GM19023 (cell line): ENCODE results near the gene PCBP4.

Experiments
- ATAC-seq: cut with Tn5 transposase; IDR thresholded peaks from one replicate; pipeline ENCODE4 v1.9.1; 2021; ENCODE audit warnings: mild to moderate bottlenecking, moderate library complexity; ENCODE audit not compliant: unreplicated experiment

PCBP4 gene

DNA sequence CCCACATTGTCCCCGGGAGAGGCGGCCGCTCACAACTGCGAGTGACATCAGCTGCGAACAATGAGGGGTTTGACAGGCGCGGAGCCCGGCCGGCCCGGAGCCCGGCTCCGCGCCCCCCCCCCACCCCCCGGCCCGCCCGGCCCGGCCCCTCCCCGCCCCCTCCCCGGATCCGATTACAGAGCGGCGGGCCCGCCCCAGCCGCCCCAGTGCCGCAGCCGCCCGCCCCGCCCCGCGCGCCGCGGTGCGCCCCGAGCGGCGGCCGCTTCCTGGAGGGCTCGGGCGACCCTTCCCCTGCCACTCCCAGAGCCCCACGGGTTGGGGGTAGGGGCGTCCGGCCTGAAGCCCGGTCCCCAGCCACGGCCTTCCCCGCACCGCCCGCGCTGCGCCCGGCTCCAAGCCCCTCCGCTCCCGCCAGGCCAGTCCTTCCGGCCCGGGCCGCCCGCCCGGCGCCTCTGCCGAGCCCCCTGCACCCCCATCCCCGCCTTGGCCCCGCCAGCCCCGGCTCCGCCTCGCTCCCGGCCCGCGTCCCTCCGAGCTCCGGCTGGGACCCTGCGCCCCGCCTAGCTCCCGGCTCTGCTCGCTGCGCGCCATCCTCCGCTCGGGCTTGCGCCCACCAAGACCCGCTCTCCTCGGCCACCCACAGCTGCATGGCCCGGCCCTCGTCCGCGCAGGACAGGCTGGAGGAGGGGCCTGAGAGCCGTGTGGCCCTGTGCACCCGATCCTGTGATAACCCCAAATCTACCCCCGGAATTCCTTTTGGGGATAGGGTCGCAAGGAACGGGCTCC lies at the start of gene PCBP4:
Gene PCBP4, minus strand, starts transcription at position 71 of the 786 bp plus-strand sequence. CDS start 6,214 bp downstream, outside the sequence.
- peak; percentile 58 for ATAC-seq

DNA sequence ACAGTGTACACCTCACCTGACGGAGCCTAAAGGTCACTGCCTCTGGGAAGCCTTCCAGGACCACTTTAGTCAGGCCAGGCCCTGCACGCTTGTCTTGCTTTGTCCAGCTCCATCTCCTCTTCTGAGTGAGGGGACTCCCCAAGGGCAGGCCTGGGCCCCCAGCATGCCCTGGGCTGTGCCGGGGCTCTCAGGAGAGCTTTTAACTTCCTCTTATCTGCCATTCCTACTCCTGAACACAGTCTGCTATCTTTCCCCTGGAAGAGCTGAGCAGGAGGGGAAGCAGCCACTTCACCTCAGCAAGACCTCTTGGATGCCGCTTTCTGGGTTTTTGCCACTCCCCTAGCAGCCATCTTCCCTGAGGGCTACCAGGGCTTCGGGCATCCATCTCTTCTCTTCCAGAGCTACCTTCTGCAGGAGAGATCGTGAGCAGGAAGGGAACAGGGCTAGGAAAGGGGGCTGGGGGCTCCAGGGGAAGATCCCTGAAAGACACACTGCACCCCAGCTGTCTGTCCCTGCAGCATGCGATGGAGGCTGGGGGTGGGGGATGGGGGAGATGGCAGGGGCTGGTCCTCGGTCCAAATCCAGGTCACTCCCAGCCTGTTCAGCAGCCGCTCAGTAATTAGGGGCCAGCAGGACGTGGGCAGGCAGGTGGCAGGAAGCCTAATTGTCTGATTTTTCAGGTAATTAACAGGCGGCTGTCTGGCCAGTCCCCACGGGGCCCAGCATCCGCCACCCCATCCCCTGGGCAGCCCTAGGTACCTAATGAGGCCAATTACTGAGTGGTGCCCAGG lies 48.4 kb upstream of the PCBP4 start:
- ATAC-seq: no peak

DNA sequence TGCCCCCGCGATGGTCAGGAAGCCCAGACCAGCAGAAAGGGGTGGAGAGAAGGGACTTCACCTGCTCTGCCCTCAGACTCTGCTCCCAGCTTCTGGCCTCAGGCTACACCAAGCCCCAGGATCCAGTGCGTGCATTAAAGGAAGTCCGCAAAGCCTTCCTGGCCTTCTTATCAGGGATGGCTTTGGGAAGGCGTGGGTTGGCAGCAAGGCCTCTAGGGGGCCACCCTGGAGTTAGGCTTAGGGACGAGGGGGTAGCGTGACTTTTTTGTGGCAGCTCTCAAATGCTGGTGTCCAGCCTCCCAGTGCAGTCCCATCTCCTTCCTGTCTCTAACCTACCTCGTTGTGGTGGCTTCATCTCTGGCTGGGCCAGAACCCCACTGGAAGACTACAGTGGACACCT lies 47.4 kb upstream of the PCBP4 start:
- no peak for ATAC-seq

DNA sequence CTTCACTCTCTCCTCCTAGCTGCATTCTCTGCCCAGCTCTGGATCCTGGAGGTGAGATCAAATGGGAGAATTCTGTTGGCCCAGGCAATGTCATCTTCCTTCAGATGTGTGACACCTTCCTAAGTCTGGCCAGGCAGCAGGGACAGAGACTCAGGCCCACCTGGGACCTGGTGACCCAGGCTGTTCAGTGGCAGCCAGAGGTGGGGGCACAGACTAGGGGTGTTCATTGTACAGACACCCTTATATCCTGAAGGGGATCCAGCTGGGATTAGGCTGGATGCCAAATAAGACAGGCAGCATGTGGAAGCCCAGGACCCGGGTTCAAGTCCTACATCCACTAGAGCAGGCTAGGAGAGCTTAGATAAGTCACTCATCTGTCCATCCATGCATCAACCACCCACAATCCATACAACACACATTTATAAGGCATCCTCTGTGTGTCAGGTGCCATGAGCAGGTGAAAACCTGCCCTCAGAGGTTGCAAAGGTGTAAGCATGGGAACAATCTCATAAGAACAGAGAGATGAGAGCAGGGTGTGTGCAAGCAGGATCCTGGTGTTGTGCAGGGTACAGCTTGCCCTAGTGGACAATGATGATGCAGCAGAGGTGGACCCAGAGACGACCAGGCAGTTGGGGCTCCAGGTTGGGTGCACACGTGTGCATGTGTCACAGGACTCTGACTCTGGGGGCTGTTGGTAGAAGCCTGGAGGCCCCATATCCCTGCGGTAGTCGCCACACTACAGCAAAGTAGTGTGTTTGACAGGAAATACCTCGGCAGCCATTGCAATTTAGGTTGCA lies 46.7 kb upstream of the PCBP4 start:
- ATAC-seq: no peak

DNA sequence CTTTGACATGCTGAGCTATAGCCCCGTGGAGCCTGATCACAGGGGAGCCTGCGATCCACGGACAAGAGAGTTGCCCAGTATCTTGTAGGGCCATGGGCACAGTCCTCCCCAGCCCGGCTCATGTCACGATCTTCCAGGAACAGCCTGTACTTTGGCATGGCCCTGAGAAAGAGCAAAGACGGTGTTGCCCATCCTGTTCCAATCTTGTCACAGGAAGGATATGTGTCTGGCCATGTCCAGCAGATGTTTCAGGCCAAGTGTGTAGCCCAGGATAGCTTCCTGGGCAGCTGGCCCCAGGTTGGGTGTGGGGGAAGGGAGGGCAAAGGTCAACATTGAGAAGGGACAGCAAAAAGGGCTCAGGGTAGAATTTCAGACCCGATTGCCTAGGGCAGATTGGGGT lies 45.4 kb upstream of the PCBP4 start:
- no peak for ATAC-seq

DNA sequence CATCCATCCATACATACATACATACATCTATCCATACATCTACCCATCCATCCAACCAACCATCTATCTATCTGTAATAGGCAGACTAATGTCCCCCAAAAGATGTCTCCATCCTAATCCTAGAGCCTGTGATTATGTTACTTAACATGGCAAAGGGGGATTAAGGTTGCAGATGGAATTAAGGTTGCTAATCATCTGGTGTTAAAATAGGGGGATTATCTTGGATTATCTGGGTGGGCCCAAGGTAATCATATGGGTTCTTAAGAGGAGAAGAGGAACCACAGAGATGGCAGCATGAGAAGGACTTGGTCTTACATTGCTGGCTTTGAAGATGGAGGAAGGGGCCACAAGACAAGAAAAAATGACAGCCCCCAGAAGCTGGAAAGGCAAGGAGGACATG lies 43.2 kb upstream of the PCBP4 start:
- ATAC-seq: no peak

DNA sequence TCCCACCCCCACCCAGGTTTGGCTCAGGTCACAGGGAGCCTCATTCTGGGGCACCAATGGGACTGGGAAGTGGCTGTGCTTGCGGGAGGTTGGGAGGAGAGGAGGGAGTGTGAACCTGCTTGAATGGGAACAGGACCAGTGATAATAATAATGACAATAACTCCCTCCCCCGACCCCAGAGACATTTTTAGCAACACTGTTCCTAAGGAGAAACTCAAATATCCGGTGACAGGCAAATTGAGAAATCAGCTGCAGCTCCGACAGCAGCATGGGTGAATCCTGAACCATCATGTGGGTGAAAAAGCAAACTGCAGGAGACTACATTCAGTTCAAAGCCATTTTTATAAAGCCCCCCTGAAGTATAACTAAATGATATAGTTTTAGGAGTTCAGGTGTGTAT lies 40.0 kb upstream of the PCBP4 start:
- no peak for ATAC-seq

DNA sequence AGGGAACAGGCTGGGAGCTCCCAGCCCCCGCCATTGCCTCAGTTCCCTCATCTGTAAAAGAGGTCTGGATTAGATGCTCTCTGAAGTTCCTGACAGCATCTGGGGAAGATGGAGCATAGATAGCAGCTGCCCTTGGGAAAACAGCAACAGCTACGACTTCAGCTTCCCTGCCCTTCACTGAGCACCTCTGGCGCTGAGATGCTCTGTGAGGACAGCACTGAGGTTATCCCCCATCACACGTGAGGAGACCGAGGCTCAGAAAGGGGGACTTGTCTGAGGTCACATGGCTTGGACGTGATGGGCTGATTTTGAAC lies 39.5 kb upstream of the PCBP4 start:
- no peak for ATAC-seq

DNA sequence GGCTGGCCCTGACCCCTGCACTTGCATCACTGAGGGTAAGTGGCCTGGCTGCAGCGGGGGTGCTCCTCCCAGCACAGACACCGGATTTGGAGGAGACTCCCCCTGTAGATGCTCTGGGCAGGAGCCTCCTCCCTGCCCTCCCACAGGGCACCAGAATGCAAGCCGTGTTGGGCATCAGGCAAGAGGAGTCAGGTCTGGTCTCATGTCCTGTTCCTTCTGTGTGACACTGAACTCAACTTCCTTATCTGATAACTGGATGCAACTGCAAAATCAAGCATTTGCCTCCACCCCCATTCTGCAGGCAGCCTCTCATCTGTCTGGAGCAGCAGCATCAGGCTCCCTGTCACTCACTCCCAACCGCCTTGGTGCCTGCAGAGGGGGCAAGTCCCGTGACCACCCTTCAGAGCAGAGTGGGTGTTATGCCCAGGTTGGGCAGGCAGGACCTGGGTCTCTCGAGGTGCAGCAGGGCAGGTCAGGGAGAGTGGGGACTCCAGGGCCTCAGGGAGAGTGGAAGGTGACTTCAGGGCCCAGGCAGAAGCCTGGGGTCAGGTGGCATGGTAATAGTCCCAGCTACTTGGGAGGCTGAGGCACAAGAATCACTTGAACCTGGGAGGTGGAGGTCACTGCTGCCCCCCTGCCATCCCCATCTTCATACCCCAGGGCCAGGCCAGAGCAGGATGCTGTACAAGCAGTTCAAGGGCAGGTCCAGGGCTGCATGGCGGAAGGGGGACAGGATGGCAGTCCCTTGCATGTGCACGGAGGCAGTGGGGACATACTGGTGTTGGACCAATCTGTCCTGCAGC lies 39.0 kb upstream of the PCBP4 start:
- ATAC-seq: no peak

DNA sequence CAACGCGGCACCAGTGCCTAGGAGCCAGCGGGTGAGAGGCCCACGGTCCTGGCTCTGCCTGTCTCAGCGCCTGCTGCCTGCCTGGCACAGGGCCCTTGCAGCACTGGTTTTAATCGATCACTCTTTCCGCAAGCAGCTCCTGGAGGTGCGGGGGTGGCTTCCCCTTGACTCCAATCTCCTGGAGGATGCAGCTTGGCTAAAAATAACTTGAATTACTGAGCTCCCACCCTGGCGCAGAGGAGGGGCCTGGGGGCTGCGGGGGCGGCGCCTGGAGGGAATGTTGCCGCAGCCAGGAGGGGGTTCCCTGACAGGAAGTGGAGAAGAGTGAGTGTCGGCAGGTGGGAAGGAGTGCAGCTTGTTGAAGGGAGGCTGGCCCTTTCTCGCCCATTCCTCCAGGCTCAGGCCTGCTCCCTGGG lies 38.3 kb upstream of the PCBP4 start:
- no peak for ATAC-seq

DNA sequence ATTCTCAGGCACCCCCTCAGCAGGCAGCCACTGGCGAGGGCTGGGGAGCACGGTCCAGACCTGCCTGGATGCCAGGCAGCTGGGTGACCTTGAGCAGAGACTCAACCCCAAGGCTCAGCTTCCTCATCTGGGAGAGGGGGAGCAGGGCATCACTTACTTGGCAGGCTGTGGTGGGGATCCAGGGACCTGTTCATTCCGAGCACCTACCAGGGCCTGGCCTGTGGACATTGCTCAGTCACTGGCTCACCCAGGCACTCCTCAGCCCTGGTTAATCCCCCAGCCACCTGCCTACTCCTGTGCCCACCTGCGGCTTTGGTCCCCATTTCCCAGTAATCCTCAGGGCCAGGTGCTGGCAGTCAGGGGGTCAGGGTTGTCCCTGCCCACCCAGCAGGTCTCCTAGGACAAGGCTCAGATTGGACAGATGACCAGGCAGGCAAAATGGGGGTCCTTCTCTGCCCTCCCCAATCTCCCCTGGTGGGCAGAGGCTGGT lies 37.7 kb upstream of the PCBP4 start:
- no peak for ATAC-seq

DNA sequence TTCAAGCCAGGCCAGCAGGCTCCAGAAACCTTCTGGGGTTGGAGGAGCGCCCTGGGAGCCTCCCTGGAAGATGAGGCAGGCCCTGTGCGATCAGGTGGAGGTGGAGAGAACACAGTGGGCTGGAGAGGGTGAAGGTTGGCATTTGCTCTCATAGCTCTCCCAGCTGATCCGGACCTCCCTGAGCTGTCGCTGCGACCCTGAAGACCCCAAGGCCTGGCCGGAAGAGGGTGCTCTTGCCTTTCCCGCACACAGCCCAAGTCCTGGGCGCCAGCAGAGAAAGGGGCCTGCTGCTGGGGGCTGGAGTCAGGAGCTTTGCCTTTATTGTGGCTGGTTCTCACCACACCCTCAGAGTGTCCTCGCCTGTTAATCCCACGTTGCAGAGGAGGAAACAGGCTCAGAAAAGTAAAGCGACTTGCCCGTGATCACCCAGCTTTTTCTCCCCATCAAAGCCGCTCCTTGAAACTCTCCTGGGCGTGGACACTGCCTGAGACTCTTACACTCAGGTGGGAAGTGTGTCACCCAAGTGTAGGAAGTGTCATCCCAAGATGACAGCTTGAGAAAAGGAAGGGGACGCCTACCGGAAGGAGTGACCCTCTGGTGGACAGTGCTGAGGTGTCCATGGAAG lies 37.0 kb upstream of the PCBP4 start:
- no peak for ATAC-seq

DNA sequence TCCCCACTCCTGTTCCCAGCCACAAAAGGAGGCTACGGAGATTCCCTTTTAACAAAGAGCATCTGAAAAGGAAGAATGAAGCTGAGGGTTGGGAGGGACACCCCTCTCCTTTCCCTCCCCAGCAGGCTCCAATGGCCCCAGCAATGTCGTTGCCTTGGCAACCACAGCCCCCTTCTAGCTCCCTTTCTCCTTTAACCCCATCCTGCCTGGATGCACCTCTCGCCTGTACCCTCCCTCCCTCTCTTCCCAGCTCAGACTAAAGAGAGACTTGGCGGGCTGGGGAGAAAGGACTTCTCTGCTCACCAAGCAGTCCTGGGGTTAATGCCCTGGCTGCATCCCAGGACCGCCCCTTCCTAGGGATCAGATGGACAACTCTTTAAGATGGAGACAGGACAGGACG lies 35.5 kb upstream of the PCBP4 start:
- no peak for ATAC-seq

DNA sequence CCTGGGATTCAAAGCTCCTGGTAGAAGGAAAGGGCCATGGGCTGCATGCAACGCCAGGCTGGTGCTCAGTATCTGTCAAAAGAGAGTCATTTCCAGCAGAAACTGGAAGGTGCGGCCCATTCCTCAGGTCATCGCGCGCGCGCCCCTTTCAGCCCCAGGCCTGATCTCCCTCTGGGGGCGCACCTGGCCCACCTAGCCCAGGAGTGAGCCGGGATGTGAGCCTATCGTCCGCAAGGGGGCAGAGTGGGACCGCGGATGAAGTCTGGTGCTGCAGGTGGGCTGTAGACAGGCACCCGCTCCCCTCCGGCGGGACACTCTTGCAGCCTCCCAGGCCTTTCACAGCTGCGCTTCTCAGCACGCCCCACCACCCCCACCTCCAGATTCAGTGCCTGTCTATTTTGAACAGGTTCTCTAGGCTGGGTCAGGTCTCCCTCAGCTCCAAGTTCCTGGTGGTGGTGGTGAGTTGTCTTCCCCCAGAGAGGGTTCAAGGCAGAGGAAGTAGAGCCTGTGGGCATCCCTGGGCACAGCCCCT lies 34.3 kb upstream of the PCBP4 start:
- peak; percentile 91 for ATAC-seq

DNA sequence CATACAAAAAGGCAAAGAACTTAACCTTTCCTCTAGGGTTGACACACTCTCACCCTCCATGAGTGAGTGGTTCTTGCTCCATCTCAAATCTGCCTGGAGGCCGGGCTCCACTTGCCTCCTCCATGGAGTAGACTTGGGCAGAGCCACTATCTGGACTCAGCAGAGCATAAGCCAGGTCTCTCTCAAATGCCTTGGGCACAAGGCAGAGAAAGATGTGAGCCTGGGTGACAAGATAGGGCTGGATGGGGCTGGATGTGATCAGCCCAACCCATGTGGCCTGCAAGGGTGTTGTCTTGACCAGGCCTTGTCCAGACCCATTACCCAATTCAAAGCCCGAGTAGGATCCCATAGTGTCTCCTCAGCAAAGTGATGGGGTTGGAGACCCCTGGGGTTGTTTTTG lies 32.6 kb upstream of the PCBP4 start:
- ATAC-seq: no peak

DNA sequence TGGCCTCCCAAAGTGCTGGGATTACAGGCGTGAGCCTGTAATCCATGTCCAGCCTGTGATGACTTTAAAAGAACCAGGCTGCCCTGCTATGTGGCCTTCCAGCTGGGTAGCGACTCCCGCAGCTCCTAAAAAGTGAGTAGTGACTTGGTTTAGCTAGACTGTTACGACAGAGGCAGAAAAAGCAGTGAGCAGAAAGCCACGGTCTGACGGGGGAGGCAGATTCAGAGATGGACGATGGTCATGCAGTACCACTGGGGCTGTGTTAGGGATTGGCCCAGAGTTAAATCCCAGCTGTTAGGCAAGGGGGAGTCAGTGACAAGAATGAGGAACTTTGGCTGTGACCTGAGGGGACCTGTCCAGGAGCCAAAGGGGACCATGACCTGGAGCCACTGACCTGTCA lies 31.5 kb upstream of the PCBP4 start:
- ATAC-seq: no peak

DNA sequence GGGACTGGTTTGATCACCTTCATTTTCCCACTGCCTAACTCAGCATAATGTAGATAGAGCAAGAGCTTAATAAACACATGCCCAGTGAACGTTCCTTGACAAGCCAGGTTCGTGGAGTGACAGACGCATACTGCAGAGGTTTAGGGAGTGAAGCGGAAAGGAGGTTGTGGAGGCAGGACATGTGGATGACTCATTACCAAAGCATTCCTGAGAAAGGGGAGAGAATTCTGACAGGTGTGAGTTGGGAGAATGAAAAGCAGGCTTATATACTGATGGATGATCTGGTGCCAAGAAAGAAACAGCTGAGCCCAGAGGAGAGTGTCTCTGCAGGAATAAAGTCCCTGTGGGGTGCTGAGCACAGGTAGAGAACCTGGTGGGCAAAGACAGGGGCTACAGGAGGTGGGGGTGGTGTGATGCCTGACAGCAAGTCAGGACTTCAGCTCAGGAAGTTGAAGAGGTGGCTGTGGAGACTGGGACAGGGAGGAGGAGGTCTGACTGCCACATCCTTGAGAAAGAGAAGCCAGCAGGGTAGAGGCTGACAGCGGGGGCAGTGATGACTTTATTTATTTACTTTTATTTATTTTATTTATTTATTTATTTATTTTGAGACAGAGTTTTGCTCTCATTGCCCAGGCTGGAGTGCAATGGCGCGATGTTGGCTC lies 30.8 kb upstream of the PCBP4 start:
- ATAC-seq: no peak

DNA sequence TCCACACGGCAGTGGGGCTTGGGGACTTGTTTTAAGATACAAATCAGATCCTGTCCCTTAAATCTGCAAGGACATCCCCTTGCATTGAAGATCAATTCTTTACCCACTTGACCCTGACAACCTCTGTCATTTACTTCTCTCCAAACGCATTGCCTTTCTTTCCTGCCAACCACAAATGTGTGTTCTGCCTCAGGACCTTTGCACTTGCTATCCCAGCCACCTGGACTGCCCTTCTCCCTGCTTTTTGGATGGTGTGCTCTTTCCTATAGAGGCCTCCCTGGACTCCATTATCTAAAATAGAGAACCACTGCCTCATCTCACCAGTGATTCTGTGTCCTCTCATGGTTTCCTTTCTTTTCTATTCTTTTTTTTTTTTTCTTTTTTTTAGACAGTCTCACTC lies 29.9 kb upstream of the PCBP4 start:
- ATAC-seq: no peak

DNA sequence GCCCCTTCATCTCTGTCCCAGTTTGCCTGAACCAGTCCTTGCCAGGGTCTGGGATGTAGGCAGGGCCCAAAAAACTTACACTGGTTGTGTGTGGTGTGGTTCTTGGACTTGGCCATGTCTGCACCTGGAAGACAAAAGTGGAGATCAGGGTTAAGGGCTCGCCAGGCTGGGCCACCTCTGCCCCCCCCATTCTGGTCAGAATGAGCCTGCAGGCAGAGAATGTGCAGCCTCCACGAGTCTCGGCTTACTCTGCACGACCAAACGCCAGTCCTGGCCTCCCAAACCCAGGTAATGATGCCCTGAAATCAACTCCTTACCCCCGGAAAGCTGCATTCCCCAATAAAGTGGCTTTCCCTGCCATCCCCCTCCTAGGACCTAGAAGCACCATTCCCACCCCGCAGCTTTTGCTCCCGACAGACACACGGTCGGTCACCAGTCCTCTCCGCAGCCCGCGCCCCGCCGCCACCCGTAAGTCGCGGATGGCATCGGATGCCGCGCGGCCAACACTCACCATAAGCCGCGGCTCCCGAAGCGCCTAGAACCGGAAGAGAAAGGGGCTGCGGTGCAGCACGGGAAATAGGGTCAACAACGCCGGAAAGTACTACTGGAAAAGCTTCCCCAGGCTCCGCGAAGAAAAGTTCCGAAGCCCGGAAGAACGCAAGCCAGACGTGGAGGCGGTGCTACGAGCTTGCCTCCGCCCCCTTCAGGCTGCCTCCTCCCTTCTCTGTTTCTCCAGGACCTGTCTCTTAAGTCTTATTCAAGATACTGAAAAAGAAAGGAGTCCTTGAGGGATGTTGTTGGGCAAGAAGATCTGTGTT lies 28.3 kb upstream of the PCBP4 start, which contains the start of gene RPL29:
Gene RPL29, minus strand, starts transcription at position 550 of the 818 bp plus-strand sequence. Its CDS starts 434 bp downstream, at position 116.
- ATAC-seq: peak; percentile 75
